LNCaP clone FGC (cell line): ENCODE data around the gene AKT2.

Experiments used
- DNase-seq: peaks from one replicate; pipeline ENCODE4 v3.0.0-alpha.2; 2011; ENCODE audit warnings: low read depth
- H3K4me3 ChIP-seq: 2 replicates; pipeline ENCODE4 v1.5.1; 2011; ENCODE audit warnings: mild to moderate bottlenecking, low read depth, low read length, control low read depth
- TF ChIP-seq, protein P1 (sequence below): IDR thresholded peaks from 2 replicates; pipeline ENCODE4 v1.5.1; 2012; ENCODE audit warnings: mild to moderate bottlenecking; ENCODE audit not compliant: control insufficient read depth, insufficient read depth; ENCODE audit errors: extremely low read depth

Gene AKT2

DNA sequence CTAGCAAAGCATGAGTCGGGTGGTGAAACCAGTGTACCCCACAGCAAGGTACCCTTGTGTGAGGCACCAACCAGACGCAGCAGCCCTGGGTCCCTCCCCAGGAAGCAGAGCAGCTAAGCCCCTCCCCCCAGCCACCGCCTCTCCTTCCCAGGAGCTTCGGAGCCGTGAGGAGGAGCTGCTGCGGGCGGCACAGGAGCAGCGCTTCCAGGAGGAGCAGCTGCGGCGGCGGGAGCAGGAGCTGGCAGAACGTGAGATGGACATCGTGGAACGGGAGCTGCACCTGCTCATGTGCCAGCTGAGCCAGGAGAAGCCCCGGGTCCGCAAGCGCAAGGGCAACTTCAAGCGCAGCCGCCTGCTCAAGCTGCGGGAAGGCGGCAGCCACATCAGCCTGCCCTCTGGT, 79.4 kb downstream of the AKT2 start:
- DNase-seq = no peak
- TF ChIP-seq, protein P1, sequence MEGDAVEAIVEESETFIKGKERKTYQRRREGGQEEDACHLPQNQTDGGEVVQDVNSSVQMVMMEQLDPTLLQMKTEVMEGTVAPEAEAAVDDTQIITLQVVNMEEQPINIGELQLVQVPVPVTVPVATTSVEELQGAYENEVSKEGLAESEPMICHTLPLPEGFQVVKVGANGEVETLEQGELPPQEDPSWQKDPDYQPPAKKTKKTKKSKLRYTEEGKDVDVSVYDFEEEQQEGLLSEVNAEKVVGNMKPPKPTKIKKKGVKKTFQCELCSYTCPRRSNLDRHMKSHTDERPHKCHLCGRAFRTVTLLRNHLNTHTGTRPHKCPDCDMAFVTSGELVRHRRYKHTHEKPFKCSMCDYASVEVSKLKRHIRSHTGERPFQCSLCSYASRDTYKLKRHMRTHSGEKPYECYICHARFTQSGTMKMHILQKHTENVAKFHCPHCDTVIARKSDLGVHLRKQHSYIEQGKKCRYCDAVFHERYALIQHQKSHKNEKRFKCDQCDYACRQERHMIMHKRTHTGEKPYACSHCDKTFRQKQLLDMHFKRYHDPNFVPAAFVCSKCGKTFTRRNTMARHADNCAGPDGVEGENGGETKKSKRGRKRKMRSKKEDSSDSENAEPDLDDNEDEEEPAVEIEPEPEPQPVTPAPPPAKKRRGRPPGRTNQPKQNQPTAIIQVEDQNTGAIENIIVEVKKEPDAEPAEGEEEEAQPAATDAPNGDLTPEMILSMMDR = no peak
- no peak overlapping the region for H3K4me3 ChIP-seq

GRCh38 chr19:40204381-40204780, 80.8 kb downstream of the AKT2 start:
- DNase-seq = no peak
- TF ChIP-seq, protein P1 = no peak
- H3K4me3 ChIP-seq = no peak overlapping the region

DNA sequence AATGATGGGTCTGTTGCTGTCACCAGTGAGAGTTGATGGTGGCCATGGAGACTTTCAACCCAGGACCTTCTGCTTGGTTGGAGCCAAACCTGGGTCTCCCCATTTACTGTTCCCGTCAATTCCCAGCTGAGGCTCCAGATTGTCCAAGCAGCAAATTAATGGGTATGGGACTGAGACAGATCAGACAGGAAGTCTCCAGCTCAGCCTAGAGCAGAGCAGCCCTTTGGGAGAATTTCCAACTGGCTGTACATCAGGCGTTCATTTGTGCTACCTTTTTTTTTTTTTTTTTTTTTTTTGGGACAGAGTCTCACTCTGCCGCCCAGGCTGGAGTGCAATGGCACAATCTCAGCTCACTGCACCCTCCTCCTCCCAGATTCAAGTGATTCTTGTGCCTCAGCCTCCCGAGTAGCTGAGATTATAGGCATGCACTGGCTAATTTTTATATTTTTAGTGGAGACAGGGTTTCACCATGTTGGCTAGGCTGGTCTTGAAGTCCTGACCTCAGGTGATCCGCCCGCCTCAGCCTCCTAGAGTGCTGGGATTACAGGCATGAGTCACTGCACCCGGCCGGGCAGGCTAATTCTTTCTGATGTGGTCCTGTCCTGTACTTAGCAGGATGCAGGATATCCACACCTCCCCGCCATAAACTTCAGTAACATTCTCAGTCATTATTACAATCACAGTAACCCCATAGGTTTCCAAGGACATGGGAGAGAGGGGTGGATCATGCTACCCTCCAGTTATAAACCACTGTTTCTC, 84.6 kb downstream of the AKT2 start:
- TF ChIP-seq, protein P1 = no peak
- no peak overlapping the region for H3K4me3 ChIP-seq
- no peak for DNase-seq

DNA sequence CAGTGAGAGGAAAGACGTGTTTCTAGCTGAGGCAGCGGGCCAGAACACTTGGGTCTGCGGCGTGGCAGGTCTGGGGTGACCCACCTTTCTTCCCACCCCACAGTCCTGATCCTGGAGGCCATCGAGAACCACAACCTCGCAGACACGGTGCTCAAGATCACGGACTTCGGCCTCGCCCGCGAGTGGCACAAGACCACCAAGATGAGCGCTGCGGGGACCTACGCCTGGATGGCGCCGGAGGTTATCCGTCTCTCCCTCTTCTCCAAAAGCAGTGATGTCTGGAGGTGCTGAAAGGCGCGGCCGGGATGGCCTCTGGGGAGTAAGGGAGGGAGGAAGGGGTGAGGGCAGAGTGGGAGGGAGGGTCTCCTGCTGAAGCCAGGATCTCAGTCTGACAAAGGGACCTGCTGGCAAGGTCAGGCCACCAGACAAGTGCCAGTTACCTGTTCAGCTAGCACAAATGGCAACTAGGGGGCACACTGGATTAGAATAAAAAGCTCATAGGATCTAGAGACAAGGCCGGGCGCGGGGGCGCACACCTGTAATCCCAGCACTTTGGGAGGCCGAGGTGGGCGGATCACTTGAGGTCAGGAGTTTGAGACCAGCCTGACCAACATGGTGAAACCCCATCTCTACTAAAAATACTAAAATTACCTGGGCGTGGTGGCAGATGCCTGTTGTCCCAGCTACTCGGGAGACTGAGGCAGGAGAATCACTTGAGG, 86.7 kb downstream of the AKT2 start:
- no peak overlapping the region for H3K4me3 ChIP-seq
- TF ChIP-seq, protein P1 = no peak
- no peak for DNase-seq

DNA sequence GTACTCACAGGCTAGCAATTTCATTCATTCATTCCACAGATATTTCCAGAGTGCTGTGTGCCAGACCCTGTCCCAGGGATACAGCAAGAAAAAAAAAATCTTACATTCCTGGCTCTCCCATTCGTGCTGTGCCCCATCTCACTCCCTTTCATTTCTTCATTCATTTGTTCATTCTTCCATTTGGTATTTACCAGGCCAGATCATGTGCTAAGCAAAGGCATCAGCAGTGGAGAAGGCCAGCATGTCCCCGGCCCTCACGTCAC, 91.6 kb downstream of the AKT2 start:
- TF ChIP-seq, protein P1 = no peak
- no peak overlapping the region for H3K4me3 ChIP-seq
- DNase-seq = no peak

DNA sequence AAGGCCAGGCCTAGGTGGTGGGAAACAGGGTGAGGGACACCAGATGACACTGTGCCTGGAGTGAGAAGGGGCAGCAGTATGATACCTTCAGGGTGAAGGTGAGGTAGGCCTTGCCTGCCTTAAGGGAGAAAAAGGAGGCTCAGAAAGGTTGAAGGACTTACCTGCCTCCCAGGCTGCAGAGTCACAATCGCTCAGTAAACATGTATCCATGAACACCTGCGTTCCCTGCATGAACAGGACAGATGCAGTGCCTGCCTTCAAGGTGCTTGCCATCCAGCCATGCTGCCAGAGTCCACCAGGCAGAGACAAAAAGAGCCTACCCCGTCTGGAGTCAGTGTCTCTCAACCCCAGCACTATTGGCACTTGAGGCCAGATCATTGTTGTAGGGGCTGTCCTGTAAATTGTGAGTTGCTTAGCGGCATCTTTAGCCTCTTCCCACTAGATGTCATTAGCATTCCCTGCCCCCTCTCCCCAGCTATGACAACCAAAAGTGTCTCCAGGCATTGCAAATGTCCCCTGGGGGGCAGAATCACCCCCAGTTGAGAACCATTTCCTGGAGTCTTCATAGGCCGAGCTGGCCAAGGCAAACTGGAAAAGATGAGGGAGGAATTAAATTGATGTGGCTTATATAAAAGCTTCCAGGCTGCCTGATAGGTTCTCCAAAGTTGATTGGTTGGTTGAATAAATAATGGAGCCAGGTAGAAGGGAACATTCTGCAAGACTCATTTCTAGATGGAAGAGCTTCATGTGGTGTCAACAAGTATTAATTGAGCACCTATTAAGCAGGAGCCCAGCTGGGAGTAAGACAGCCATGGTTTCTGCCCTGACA, 92.2 kb downstream of the AKT2 start:
- TF ChIP-seq, protein P1 = no peak
- DNase-seq = no peak
- no peak overlapping the region for H3K4me3 ChIP-seq
